Stomach (tissue), 9 donors: Measurements from ENCODE around the gene GRK2. TPM values are rescaled to one million over a fixed set of nuclear protein-coding genes. Genes with fewer than 3 reads are reported as not detected.

Experiments used
- DNase-seq, 2 donors: peaks; one replicate each; pipeline versions ENCODE4 v3.0.0 to v3.0.0-alpha.2; 2013 to 2019
- H3K27ac ChIP-seq, 5 donors: fragments of 200-600 bp in 4 of 5; sonication (generic) in 4 of 5; one replicate each; pipeline ENCODE4 v1.5.1; 2013 to 2019; ENCODE audit warnings: mild to moderate bottlenecking in 1 of 5, moderate library complexity in 1 of 5
- H3K27me3 ChIP-seq, 3 donors: fragments of 200-600 bp; sonication (generic); one replicate each; pipeline ENCODE4 v1.5.1; 2017 to 2019; ENCODE audit warnings: mixed run types in 1 of 3
- H3K36me3 ChIP-seq, 4 donors: fragments of 200-600 bp; sonication (generic); 1 replicate in 3 of 4; 2 replicates in 1 of 4; pipeline ENCODE4 v1.5.1; 2016 to 2019
- H3K4me1 ChIP-seq, 4 donors: fragments of 200-600 bp; sonication (generic); one replicate each; pipeline ENCODE4 v1.5.1; 2016 to 2019
- H3K4me3 ChIP-seq, 4 donors: fragments of 200-600 bp; sonication (generic) in 3 of 4; one replicate each; pipeline ENCODE4 v1.5.1; 2016 to 2019; ENCODE audit warnings: mild to moderate bottlenecking in 1 of 4
- H3K9me3 ChIP-seq, 4 donors: fragments of 200-600 bp; sonication (generic); one replicate each; pipeline ENCODE4 v1.5.1; 2016 to 2019
- EP300 ChIP-seq: sonication (generic); formaldehyde crosslinking; IDR thresholded peaks from one replicate; pipeline ENCODE4 v1.6.1; 2017; ENCODE audit warnings: antibody characterized with exemption
- POLR2A ChIP-seq, 4 donors: fragments of 450-650 bp; IDR thresholded peaks; one replicate each; pipeline ENCODE4 v1.6.1; 2016; ENCODE audit warnings: antibody characterized with exemption in 4 of 4, control low read depth in 2 of 4, mild to moderate bottlenecking in 1 of 4, moderate library complexity in 1 of 4
- POLR2AphosphoS5 ChIP-seq, 3 donors: sonication (generic); formaldehyde crosslinking; IDR thresholded peaks; one replicate each; pipeline ENCODE4 v1.6.1; 2016; ENCODE audit warnings: antibody characterized with exemption in 3 of 3
- WGBS, 5 donors: extraction: QIAGEN DNeasy Blood & Tissue Kit in 3 of 5; methylation state at CpG; one replicate each; pipeline versions ENCODE4 v1.1.5 to v1.1.7; 2013 to 2018; 5-methylcytosine and 5-hydroxymethylcytosine counted together
- intact Hi-C: fragments of 100-400 bp; cut with DNase I; formaldehyde crosslinking; loops from one replicate; pipeline ENCODE4 v1.15.1; 2023; ENCODE audit warnings: low total_unique reads
- polyA plus RNA-seq, 3 donors: library from polyadenylated mRNA; stranded (reverse); fragments of 200-250 nt; gene quantifications; one replicate each; pipeline ENCODE4 v1.2.3, GENCODE V29; 2013
- total RNA-seq, 5 donors: library from RNA; depleted of rRNA; stranded (reverse); fragments of >200 nt; gene quantifications; one replicate each; pipeline versions ENCODE4 v1.1.0 to v1.2.3, GENCODE V29; 2014 to 2016
- TF ChIP-seq, protein P1 (sequence below), 7 experiments: fragments of 450-650 bp in 4 of 7; fragments of 200-600 bp in 3 of 7; sonication (generic) in 3 of 7; IDR thresholded peaks; one replicate each; pipeline ENCODE4 v1.5.1; 2016 to 2019; ENCODE audit warnings: antibody characterized with exemption in 7 of 7, control low read depth in 2 of 7, mild to moderate bottlenecking in 1 of 7
- donor health status: healthy with polysubstance abuse.
- donor health status: Bipolar disorder and iron deficiency.
- donor health status: healthy.

GRK2 gene
- total and polyA plus RNA-seq, 8 donors = 44.0 to 266 (median 86.2) TPM

DNA sequence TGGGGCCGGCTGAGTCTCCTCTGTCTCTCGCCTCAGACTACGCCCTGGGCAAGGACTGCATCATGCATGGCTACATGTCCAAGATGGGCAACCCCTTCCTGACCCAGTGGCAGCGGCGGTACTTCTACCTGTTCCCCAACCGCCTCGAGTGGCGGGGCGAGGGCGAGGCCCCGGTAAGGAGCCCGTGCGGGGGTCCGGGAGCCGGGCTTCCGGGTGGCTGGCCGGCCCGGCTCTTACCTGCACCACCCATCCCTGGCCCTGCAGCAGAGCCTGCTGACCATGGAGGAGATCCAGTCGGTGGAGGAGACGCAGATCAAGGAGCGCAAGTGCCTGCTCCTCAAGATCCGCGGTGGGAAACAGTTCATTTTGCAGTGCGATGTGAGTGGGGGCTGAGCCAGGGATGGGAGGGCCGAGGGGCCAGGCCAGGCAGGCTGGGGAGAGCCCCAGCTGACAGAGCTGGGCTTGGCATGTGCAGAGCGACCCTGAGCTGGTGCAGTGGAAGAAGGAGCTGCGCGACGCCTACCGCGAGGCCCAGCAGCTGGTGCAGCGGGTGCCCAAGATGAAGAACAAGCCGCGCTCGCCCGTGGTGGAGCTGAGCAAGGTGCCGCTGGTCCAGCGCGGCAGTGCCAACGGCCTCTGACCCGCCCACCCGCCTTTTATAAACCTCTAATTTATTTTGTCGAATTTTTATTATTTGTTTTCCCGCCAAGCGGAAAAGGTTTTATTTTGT is 18.7 kb downstream of the GRK2 start:
- TF ChIP-seq POLR2A (IDR thresholded peaks at IDR 0.05) (no peak), POLR2AphosphoS5 (IDR thresholded peaks at IDR 0.05) (no peak), EP300 (no peak)
- Histone ChIP-seq H3K36me3 (peaks cover 60 to 71% (median 71%) of the 10 kb centered on the region in 4 donors), H3K27ac (peak overlapping the region in 3 of 5 donors; percentile 92 to 99 (median 95)), H3K4me1 (peaks cover 21 to 78% (median 38%) of the 10 kb centered on the region in 4 donors), H3K9me3 (no peaks in the 10 kb centered on the region), H3K27me3 (no peaks in the 10 kb centered on the region), H3K4me3 (peak overlapping the region in 2 of 4 donors; percentile 24 to 35)
- 88 to 90% (median 88%) methylated on average over 39 to 45 of the region's 45 CpGs for WGBS, 5 donors
- no peak for DNase-seq
- intact Hi-C loops = no loop called here

DNA sequence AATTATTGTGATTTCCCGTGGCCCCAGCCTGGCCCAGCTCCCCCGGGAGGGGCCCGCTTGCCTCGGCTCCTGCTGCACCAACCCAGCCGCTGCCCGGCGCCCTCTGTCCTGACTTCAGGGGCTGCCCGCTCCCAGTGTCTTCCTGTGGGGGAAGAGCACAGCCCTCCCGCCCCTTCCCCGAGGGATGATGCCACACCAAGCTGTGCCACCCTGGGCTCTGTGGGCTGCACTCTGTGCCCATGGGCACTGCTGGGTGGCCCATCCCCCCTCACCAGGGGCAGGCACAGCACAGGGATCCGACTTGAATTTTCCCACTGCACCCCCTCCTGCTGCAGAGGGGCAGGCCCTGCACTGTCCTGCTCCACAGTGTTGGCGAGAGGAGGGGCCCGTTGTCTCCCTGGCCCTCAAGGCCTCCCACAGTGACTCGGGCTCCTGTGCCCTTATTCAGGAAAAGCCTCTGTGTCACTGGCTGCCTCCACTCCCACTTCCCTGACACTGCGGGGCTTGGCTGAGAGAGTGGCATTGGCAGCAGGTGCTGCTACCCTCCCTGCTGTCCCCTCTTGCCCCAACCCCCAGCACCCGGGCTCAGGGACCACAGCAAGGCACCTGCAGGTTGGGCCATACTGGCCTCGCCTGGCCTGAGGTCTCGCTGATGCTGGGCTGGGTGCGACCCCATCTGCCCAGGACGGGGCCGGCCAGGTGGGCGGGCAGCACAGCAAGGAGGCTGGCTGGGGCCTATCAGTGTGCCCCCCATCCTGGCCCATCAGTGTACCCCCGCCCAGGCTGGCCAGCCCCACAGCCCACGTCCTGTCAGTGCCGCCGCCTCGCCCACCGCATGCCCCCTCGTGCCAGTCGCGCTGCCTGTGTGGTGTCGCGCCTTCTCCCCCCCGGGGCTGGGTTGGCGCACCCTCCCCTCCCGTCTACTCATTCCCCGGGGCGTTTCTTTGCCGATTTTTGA is 19.5 kb downstream of the GRK2 start:
- no peak for DNase-seq
- Histone ChIP-seq H3K4me3 (peak overlapping the region in 2 of 4 donors; percentile 24 to 35), H3K4me1 (peaks cover 29 to 78% (median 41%) of the 10 kb centered on the region in 4 donors), H3K27ac (peak overlapping the region; percentile 11 to 99 (median 92)), H3K27me3 (no peaks in the 10 kb centered on the region), H3K36me3 (peaks cover 56 to 70% (median 69%) of the 10 kb centered on the region in 4 donors), H3K9me3 (no peaks in the 10 kb centered on the region)
- no peak for TF ChIP-seq POLR2A (IDR thresholded peaks at IDR 0.05)
- no peak for TF ChIP-seq POLR2AphosphoS5 (IDR thresholded peaks at IDR 0.05)
- TF ChIP-seq EP300 = no peak
- TF ChIP-seq, protein P1, sequence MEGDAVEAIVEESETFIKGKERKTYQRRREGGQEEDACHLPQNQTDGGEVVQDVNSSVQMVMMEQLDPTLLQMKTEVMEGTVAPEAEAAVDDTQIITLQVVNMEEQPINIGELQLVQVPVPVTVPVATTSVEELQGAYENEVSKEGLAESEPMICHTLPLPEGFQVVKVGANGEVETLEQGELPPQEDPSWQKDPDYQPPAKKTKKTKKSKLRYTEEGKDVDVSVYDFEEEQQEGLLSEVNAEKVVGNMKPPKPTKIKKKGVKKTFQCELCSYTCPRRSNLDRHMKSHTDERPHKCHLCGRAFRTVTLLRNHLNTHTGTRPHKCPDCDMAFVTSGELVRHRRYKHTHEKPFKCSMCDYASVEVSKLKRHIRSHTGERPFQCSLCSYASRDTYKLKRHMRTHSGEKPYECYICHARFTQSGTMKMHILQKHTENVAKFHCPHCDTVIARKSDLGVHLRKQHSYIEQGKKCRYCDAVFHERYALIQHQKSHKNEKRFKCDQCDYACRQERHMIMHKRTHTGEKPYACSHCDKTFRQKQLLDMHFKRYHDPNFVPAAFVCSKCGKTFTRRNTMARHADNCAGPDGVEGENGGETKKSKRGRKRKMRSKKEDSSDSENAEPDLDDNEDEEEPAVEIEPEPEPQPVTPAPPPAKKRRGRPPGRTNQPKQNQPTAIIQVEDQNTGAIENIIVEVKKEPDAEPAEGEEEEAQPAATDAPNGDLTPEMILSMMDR (IDR thresholded peaks at IDR 0.05) = no peak
- intact Hi-C loops = no loop called here
- WGBS, 5 donors = 77 to 88% (median 81%) methylated on average over 29 to 39 of the region's 39 CpGs

DNA sequence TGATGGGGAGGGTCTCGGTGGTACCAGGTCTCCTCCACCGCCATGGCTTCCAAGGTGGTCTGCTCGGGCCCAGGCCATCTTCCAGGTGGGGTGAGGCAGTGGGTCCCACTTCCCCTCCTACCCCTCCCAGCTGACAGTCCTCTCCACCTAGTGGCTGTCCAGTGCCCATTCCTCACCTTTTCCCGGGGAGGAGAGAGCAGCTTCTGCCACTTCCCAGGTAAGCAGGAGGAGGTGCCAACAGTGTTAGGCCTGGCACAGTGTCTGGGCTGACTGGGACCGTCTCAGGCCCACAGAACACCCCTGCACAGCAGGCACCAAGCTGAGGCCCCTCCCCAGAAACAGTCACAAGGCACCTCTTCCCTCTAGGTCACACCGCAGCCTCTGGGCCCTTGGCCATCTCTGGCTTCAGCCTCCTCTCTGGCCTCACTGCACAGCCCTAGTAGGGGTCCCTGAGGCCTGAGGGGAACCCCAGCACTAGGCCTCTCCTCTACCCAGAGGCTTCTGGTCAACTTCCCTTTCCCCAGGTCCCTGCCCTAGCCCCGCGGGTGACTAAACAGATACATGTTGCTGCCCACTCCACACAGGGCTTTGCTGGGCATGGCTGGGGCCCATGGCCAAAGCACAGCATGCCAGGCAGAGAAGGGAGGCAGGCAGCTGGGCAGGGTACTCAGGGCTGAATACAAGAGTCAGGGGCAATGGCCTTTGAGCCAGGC is 20.5 kb downstream of the GRK2 start:
- TF ChIP-seq POLR2A (IDR thresholded peaks at IDR 0.05) (no peak), EP300 (no peak), POLR2AphosphoS5 (IDR thresholded peaks at IDR 0.05) (no peak)
- TF ChIP-seq, protein P1 (IDR thresholded peaks at IDR 0.05) = no peak
- H3K27ac ChIP-seq = peak overlapping the region; percentile 11 to 99 (median 92)
- peaks cover 35 to 78% (median 48%) of the 10 kb centered on the region in 4 donors for H3K4me1 ChIP-seq
- DNase-seq = no peak
- intact Hi-C loops = no loop called here
- 67 to 74% (median 69%) methylated on average over 7 to 8 of the region's 8 CpGs for WGBS, 5 donors
- no peaks in the 10 kb centered on the region for H3K27me3 ChIP-seq
- peak overlapping the region in 1 of 4 donors; percentile 24 for H3K4me3 ChIP-seq
- H3K36me3 ChIP-seq = peaks cover 49 to 70% (median 65%) of the 10 kb centered on the region in 4 donors
- no peaks in the 10 kb centered on the region for H3K9me3 ChIP-seq

DNA sequence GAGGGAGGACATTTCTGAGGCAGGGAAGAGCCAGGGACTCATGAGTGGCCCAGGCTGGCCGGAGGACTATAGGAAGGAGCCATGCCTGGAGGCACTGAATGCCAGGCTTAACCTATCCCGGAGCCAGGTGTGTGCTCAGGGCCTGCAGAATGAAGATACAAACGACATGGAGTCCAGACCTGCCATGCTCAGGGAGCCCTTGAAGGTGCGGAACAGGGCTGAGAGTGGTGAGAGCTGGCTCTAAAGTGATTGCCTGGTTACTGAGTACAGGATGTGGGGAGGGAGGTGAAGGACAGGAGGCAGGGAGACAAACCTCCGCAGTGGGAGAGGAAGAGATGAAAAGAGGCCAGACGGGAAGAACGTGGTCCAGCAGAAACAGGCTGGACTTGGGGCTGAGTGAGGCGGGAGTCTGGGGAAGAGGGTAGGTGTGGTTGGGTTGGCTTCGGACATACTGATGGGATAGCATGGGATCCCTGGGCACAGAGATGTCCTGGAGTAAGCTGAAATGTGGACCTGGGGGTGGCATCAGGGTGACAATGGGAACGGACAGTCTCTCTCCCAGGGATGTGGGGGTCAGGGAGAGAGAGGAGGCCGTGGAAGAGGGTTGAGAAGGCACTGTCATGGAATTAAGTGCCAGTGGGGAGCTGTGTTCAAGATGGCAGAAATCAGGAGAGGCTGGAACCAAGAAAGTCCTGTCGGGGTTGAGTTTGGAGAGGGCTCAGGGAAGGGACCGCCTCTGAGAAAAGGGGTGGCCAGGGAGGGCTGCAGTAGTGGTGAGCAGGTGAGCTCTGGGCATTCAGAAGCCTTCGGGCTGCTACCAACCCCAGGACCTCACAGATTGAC is 21.3 kb downstream of the GRK2 start:
- TF ChIP-seq EP300 (no peak), POLR2AphosphoS5 (IDR thresholded peaks at IDR 0.05) (peak in 1 of 3 donors; percentile 15)
- H3K4me1 ChIP-seq = peaks cover 40 to 78% (median 53%) of the 10 kb centered on the region in 4 donors
- intact Hi-C loops = no loop called here
- H3K9me3 ChIP-seq = no peaks in the 10 kb centered on the region
- H3K27ac ChIP-seq = peak overlapping the region; percentile 85 to 99 (median 92)
- peaks cover 49 to 68% (median 65%) of the 10 kb centered on the region in 4 donors for H3K36me3 ChIP-seq
- WGBS, 5 donors = 70 to 78% (median 72%) methylated on average over 14 of the region's 14 CpGs
- DNase-seq = no peak
- H3K27me3 ChIP-seq = no peaks in the 10 kb centered on the region
- peak overlapping the region; percentile 70 to 81 (median 76) for H3K4me3 ChIP-seq
